Stomach (tissue), 4 donors: Measurements from ENCODE around the gene BBC3.

Experiments
- POLR2A ChIP-seq, 4 donors: fragments of 450-650 bp; IDR thresholded peaks; one replicate each; pipeline ENCODE4 v1.6.1; 2016; ENCODE audit warnings: antibody characterized with exemption in 4 of 4, control low read depth in 2 of 4, mild to moderate bottlenecking in 1 of 4, moderate library complexity in 1 of 4
- TF ChIP-seq, protein P1 (sequence below), 7 experiments: fragments of 450-650 bp in 4 of 7; fragments of 200-600 bp in 3 of 7; sonication (generic) in 3 of 7; IDR thresholded peaks; one replicate each; pipeline ENCODE4 v1.5.1; 2016 to 2019; ENCODE audit warnings: antibody characterized with exemption in 7 of 7, control low read depth in 2 of 7, mild to moderate bottlenecking in 1 of 7

DNA sequence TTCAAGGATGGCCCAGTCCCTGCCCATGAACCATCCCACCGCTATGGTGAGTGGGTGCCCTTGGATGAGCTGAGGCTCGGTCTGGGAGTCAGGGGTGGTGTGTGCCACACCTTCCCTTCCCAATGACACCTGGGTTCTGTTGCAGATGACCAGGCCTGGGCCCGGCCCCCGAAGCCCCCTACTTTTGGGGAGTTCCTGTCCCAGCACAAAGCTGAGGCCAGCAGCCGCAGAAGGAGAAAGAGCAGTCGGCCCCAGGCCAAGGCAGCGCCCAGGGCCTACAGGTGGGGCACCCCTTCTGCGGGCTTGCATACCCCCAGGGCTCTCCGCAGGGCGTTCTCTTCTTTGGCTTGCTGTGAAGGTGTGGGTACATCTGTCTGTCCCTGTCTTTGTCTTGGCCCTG lies 39.4 kb upstream of the BBC3 start:
- TF ChIP-seq, protein P1, sequence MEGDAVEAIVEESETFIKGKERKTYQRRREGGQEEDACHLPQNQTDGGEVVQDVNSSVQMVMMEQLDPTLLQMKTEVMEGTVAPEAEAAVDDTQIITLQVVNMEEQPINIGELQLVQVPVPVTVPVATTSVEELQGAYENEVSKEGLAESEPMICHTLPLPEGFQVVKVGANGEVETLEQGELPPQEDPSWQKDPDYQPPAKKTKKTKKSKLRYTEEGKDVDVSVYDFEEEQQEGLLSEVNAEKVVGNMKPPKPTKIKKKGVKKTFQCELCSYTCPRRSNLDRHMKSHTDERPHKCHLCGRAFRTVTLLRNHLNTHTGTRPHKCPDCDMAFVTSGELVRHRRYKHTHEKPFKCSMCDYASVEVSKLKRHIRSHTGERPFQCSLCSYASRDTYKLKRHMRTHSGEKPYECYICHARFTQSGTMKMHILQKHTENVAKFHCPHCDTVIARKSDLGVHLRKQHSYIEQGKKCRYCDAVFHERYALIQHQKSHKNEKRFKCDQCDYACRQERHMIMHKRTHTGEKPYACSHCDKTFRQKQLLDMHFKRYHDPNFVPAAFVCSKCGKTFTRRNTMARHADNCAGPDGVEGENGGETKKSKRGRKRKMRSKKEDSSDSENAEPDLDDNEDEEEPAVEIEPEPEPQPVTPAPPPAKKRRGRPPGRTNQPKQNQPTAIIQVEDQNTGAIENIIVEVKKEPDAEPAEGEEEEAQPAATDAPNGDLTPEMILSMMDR (IDR thresholded peaks at IDR 0.05), result no peak
- TF ChIP-seq POLR2A (IDR thresholded peaks at IDR 0.05), result no peak
